T-helper 2 cell (primary cell): ENCODE results near the gene CREBZF.
A peak's percentile ranks its signal among the peaks of the same experiment; 100 is the strongest.
"Not testable (repeated sequence)": the region's sequence is repeated elsewhere in the genome, so short reads cannot be mapped to it uniquely, and the experiment has no call there.

Source experiments
- DNase-seq, 5 experiments: peaks; one replicate each; pipeline versions ENCODE4 v3.0.0 to v3.0.0-alpha.2; 2012 to 2022

CREBZF gene

GRCh38 chr11:85670949-85671663 is 6.2 kb upstream of the CREBZF start:
- not testable (repeated sequence) for DNase-seq

- DNase-seq: no peak
Observed at GRCh38 chr11:85668157-85668556, 3.2 kb upstream of the CREBZF start.

GRCh38 chr11:85666687-85667086 is 1.8 kb upstream of the CREBZF start:
- DNase-seq: no peak

- DNase-seq: no peak
Observed at GRCh38 chr11:85665733-85666132, 804 bp upstream of the CREBZF start.

- DNase-seq: peak; percentile 80 to 95 (median 85)
Observed at GRCh38 chr11:85663753-85664614, 945 bp downstream of the CREBZF start.

- peak in 2 of 5 experiments; percentile 18 to 35 for DNase-seq
Observed at GRCh38 chr11:85663080-85663752, 1.7 kb downstream of the CREBZF start.

- no peak for DNase-seq
Observed at GRCh38 chr11:85661972-85662664, 2.8 kb downstream of the CREBZF start.

GRCh38 chr11:85658180-85658579 is 6.7 kb downstream of the CREBZF start:
- no peak for DNase-seq

GRCh38 chr11:85656777-85657176 is 8.2 kb downstream of the CREBZF start:
- no peak for DNase-seq

GRCh38 chr11:85654343-85654742 is 10.6 kb downstream of the CREBZF start:
- DNase-seq: not testable (repeated sequence)

- DNase-seq: no peak
Observed at GRCh38 chr11:85652786-85653447, 12.0 kb downstream of the CREBZF start.

GRCh38 chr11:85651118-85651517 is 13.8 kb downstream of the CREBZF start:
- DNase-seq: no peak

GRCh38 chr11:85647604-85648299 is 17.2 kb downstream of the CREBZF start, which contains the start of gene TMEM126A:
Gene TMEM126A (plus strand): TSS chr11:85647967. CDS start chr11:85650256, 2,289 bp downstream.
- peak; percentile 77 to 93 (median 87) for DNase-seq

- DNase-seq: no peak
Observed at GRCh38 chr11:85647078-85647477, 17.9 kb downstream of the CREBZF start.

GRCh38 chr11:85643191-85643614 is 21.7 kb downstream of the CREBZF start:
- DNase-seq: no peak

GRCh38 chr11:85634747-85635146 is 30.2 kb downstream of the CREBZF start:
- DNase-seq: no peak

- no peak for DNase-seq
Observed at GRCh38 chr11:85628771-85629341, 36.1 kb downstream of the CREBZF start.

GRCh38 chr11:85627998-85628770 is 36.7 kb downstream of the CREBZF start, which contains the start of gene TMEM126B:
Gene TMEM126B (plus strand): TSS chr11:85628593. CDS start chr11:85628608, 15 bp downstream.
- DNase-seq: peak; percentile 90 to 98 (median 93)

- peak in 2 of 5 experiments; percentile 12 to 23 for DNase-seq
Observed at GRCh38 chr11:85627332-85627997, 37.5 kb downstream of the CREBZF start, which contains the start of gene DLG2. Gene DLG2 (minus strand): TSS chr11:85627344.
